MCF 10A (cell line): ENCODE data around the gene PAX5. TPM values are rescaled to one million over a fixed set of nuclear protein-coding genes. Genes with fewer than 3 reads are reported as not detected.
"Not testable (repeated sequence)": the region's sequence is repeated elsewhere in the genome, so short reads cannot be mapped to it uniquely, and the experiment has no call there.

Experiments used
- Bru-seq: library from RNA; stranded (reverse); fragments of 400-500 nt; gene quantifications from one replicate; lab custom pipeline; 2021; lab: Mats Ljungman, UMichigan
- BruChase-seq, 2 experiments: library from RNA; stranded (reverse); fragments of 400-500 nt; gene quantifications; one replicate each; lab custom pipeline; 2021; lab: Mats Ljungman, UMichigan
- BruUV-seq: library from RNA; stranded (reverse); fragments of 400-500 nt; replicated peaks from 2 replicates; lab custom pipeline; 2021; lab: Mats Ljungman, UMichigan
- CTCF ChIA-PET: fragments of 300-600 bp; sonication (Branson Sonifier 250); formaldehyde crosslinking; extraction: SDS; loops from one replicate; lab custom pipeline; 2021; ENCODE audit warnings: antibody characterized with exemption, inconsistent platforms; lab: Yijun Ruan, JAX
- POLR2A ChIA-PET: fragments of 300-600, 350-650 bp; sonication (Branson Sonifier 250); formaldehyde crosslinking; extraction: SDS; loops from one replicate; lab custom pipeline; 2020; ENCODE audit warnings: antibody characterized with exemption, inconsistent platforms; lab: Yijun Ruan, JAX
- DNase-seq: peaks from one replicate; pipeline ENCODE4 v3.0.0-alpha.2; 2018; ENCODE audit not compliant: unreplicated experiment
- H3K27ac Mint-ChIP-seq: one replicate; pipeline ENCODE4 v1.8.0; 2022; ENCODE audit warnings: mild to moderate bottlenecking, low read depth, mixed read lengths; ENCODE audit not compliant: unreplicated experiment
- H3K27me3 Mint-ChIP-seq: one replicate; pipeline ENCODE4 v1.8.0; 2022; ENCODE audit warnings: mixed read lengths; ENCODE audit not compliant: insufficient read depth, unreplicated experiment
- H3K36me3 Mint-ChIP-seq: one replicate; pipeline ENCODE4 v1.8.0; 2022; ENCODE audit warnings: mild to moderate bottlenecking, moderate library complexity, mixed read lengths; ENCODE audit not compliant: insufficient read depth, unreplicated experiment
- H3K4me1 Mint-ChIP-seq: one replicate; pipeline ENCODE4 v1.8.0; 2022; ENCODE audit warnings: mixed read lengths; ENCODE audit not compliant: insufficient read depth, unreplicated experiment
- H3K4me3 Mint-ChIP-seq: one replicate; pipeline ENCODE4 v1.8.0; 2022; ENCODE audit warnings: mild to moderate bottlenecking, moderate library complexity, mixed read lengths; ENCODE audit not compliant: unreplicated experiment
- H3K9me3 Mint-ChIP-seq: one replicate; pipeline ENCODE4 v1.8.0; 2022; ENCODE audit warnings: mixed read lengths; ENCODE audit not compliant: unreplicated experiment
- CTCF ChIP-seq: fragments of 200-600 bp; IDR thresholded peaks from one replicate; pipeline ENCODE4 v1.8.0; 2022; ENCODE audit warnings: antibody characterized with exemption, mild to moderate bottlenecking; ENCODE audit not compliant: unreplicated experiment
- intact Hi-C: fragments of 100-400 bp; cut with micrococcal nuclease; formaldehyde crosslinking; loops from 2 replicates; pipeline ENCODE4 v1.14.1; 2022
- long read RNA-seq: library from polyadenylated mRNA; stranded (forward); transcript quantifications from one replicate; pipeline ENCODE4 v2.0.0, GENCODE V29; 2022
- total RNA-seq: library from RNA; stranded (reverse); gene quantifications from 2 replicates; pipeline ENCODE4 v1.2.3, GENCODE V29; 2022

The PAX5 gene
- total RNA-seq (not detected in 2 replicates), Bru-seq, nascent RNA (not detected), BruChase-seq, experiment 1, labeled RNA remaining after a 6-hour chase (percentile 0 among the genes with signal in this experiment), BruChase-seq, experiment 2, labeled RNA remaining after a 2-hour chase (not detected)
- long read RNA-seq: 0 reads

GRCh38 chr9:37033682-37034304 is at the start of gene PAX5:
PAX5 (minus strand) TSS chr9:37034268; CDS start chr9:37034031, 237 bp downstream.
- Mint-ChIP-seq H3K36me3 (no peaks in the 10 kb centered on the region), H3K27me3 (peaks cover 30% of the 10 kb centered on the region), H3K9me3 (peaks cover 7% of the 10 kb centered on the region), H3K4me1 (peaks cover 14% of the 10 kb centered on the region), H3K27ac (no peak within 1 kb of the TSS), H3K4me3 (no peak within 1 kb of the TSS)
- BruUV-seq: no TSS peak
- no peak for DNase-seq
- ChIA-PET CTCF (interaction anchor here (0.6 kb wide), 1 partner anchor 30 kb away, joined by 3 read pairs; no protein-coding TSS in a partner anchor), POLR2A (no interaction called here)
- intact Hi-C loops: no loop called here
- no peak for TF ChIP-seq CTCF

GRCh38 chr9:37083654-37084053 is 49.6 kb upstream of the PAX5 start:
- BruUV-seq: no TSS peak
- H3K27ac Mint-ChIP-seq: no peak overlapping the region
- no peak for TF ChIP-seq CTCF
- intact Hi-C loops: no loop called here
- H3K9me3 Mint-ChIP-seq: no peaks in the 10 kb centered on the region
- peaks cover 27% of the 10 kb centered on the region for H3K4me1 Mint-ChIP-seq
- no peak overlapping the region for H3K4me3 Mint-ChIP-seq
- CTCF ChIA-PET: no interaction called here
- POLR2A ChIA-PET: interaction anchor here (6.9 kb wide), 1 partner anchor 37 kb away, joined by 63 read pairs; the partner anchor contains the start of gene ZCCHC7
- H3K36me3 Mint-ChIP-seq: peaks cover 40% of the 10 kb centered on the region
- DNase-seq: no peak
- H3K27me3 Mint-ChIP-seq: no peaks in the 10 kb centered on the region

- no peak for TF ChIP-seq CTCF
- CTCF ChIA-PET: interaction anchor here (2.2 kb wide), 1 partner anchor 209 kb away, joined by 10 read pairs; no protein-coding TSS in a partner anchor
- no TSS peak for BruUV-seq
- H3K4me3 Mint-ChIP-seq: no peak overlapping the region
- intact Hi-C loops: no loop called here
- no peaks in the 10 kb centered on the region for H3K27me3 Mint-ChIP-seq
- H3K9me3 Mint-ChIP-seq: no peaks in the 10 kb centered on the region
- POLR2A ChIA-PET: interaction anchor here (0.6 to 6.9 kb wide), 3 partner anchors 10 to 59 kb away, joined by 3 to 63 read pairs (median 4); partner anchors contain the start of gene ZCCHC7
- no peak for DNase-seq
- peaks cover 26% of the 10 kb centered on the region for H3K36me3 Mint-ChIP-seq
- peaks cover 27% of the 10 kb centered on the region for H3K4me1 Mint-ChIP-seq
- no peak overlapping the region for H3K27ac Mint-ChIP-seq
These were observed 48.2 kb upstream of the PAX5 start for GRCh38 chr9:37082214-37082765.

GRCh38 chr9:37081507-37081906 is 47.4 kb upstream of the PAX5 start:
- H3K27me3 Mint-ChIP-seq, DNase-seq, H3K9me3 Mint-ChIP-seq, H3K27ac Mint-ChIP-seq, intact Hi-C loops, BruUV-seq: not testable (repeated sequence)
- CTCF ChIA-PET: interaction anchor here (2.2 kb wide), 1 partner anchor 208 kb away, joined by 10 read pairs; no protein-coding TSS in a partner anchor
- Mint-ChIP-seq H3K4me3 (peak overlapping the region; percentile 88), H3K4me1 (peaks cover 27% of the 10 kb centered on the region), H3K36me3 (peaks cover 18% of the 10 kb centered on the region)
- POLR2A ChIA-PET: interaction anchor here (2.8 to 6.9 kb wide), 2 partner anchors 10 to 39 kb away, joined by 18 to 63 read pairs; partner anchors contain the start of gene ZCCHC7

GRCh38 chr9:37080165-37080628 is 46.1 kb upstream of the PAX5 start:
- peaks cover 15% of the 10 kb centered on the region for H3K36me3 Mint-ChIP-seq
- intact Hi-C loops, DNase-seq, H3K9me3 Mint-ChIP-seq, H3K27me3 Mint-ChIP-seq, BruUV-seq: not testable (repeated sequence)
- peak overlapping the region; percentile 93 for H3K27ac Mint-ChIP-seq
- H3K4me1 Mint-ChIP-seq: peaks cover 24% of the 10 kb centered on the region
- peak overlapping the region; percentile 88 for H3K4me3 Mint-ChIP-seq
- POLR2A ChIA-PET: interaction anchor here (1.1 to 6.9 kb wide), 13 partner anchors 9 to 334 kb away, joined by 3 to 63 read pairs (median 4); partner anchors contain the start of gene ZCCHC7
- CTCF ChIA-PET: interaction anchor here (0.6 to 2.1 kb wide), 8 partner anchors 24 to 659 kb away, joined by 3 to 6 read pairs (median 3); no protein-coding TSS in a partner anchor
